OCI-LY7 (cell line): ENCODE measurements around the gene LARP1. TPM values are rescaled to one million over a fixed set of nuclear protein-coding genes. Genes with fewer than 3 reads are reported as not detected.

Experiments
- BruUV-seq: library from RNA; stranded (reverse); fragments of 400-500 nt; replicated peaks from 2 replicates; lab custom pipeline; 2021; lab: Mats Ljungman, UMichigan
- CTCF ChIA-PET: fragments of 300-600 bp; sonication (Branson Sonifier 250); formaldehyde crosslinking; loops from one replicate; lab custom pipeline; 2022; ENCODE audit warnings: antibody characterized with exemption; ENCODE audit not compliant: unreplicated experiment; lab: Charles Lee
- POLR2A ChIA-PET: fragments of 300-600 bp; sonication (Branson Sonifier 250); formaldehyde crosslinking; loops from one replicate; lab custom pipeline; 2022; ENCODE audit warnings: antibody characterized with exemption; lab: Charles Lee
- DNase-seq: peaks from one replicate; pipeline ENCODE4 v3.0.0-alpha.2; 2015; ENCODE audit warnings: low spot score
- H2AFZ ChIP-seq: fragments of 200-600 bp; sonication (generic), shearing (Covaris generic); 2 replicates; pipeline ENCODE4 v1.6.1; 2014; ENCODE audit warnings: mild to moderate bottlenecking, antibody characterized with exemption, low read length, moderate library complexity
- H3K27ac ChIP-seq: fragments of 200-600 bp; sonication (generic); 2 replicates; pipeline ENCODE4 v1.5.1; 2014; ENCODE audit warnings: mixed run types, low read depth, mild to moderate bottlenecking, moderate library complexity, low read length, inconsistent platforms; ENCODE audit not compliant: poor library complexity, severe bottlenecking
- H3K36me3 ChIP-seq: fragments of 200-600 bp; sonication (generic); 2 replicates; pipeline ENCODE4 v1.6.1; 2014; ENCODE audit warnings: mild to moderate bottlenecking, antibody characterized with exemption, low read length, moderate library complexity, mixed read lengths; ENCODE audit not compliant: insufficient read depth
- H3K4me1 ChIP-seq: fragments of 200-600 bp; sonication (generic); 2 replicates; pipeline ENCODE4 v1.5.1; 2014; ENCODE audit warnings: mild to moderate bottlenecking, low read length; ENCODE audit not compliant: insufficient read depth, poor library complexity, severe bottlenecking
- H3K4me2 ChIP-seq: fragments of 200-600 bp; sonication (generic); 2 replicates; pipeline ENCODE4 v1.6.1; 2014; ENCODE audit warnings: mild to moderate bottlenecking, low read length
- H3K4me3 ChIP-seq: fragments of 200-600 bp; sonication (generic); 2 replicates; pipeline ENCODE4 v1.5.1; 2014; ENCODE audit warnings: mild to moderate bottlenecking, low read depth, low read length; ENCODE audit not compliant: poor library complexity, severe bottlenecking
- H3K79me2 ChIP-seq: fragments of 200-600 bp; sonication (generic); 2 replicates; pipeline ENCODE4 v1.6.1; 2016; ENCODE audit warnings: low read depth, mild to moderate bottlenecking, low read length, moderate library complexity, mixed read lengths; ENCODE audit not compliant: insufficient read depth
- H3K9me2 ChIP-seq: fragments of 200-600 bp; sonication (generic); 2 replicates; pipeline ENCODE4 v1.6.1; 2016; ENCODE audit warnings: mild to moderate bottlenecking, low read length, mixed read lengths; ENCODE audit not compliant: insufficient read depth
- H3K9me3 ChIP-seq: fragments of 200-600 bp; sonication (generic); 2 replicates; pipeline ENCODE4 v1.6.1; 2014; ENCODE audit warnings: mild to moderate bottlenecking, mixed run types, low read length, mixed read lengths
- H4K20me1 ChIP-seq: fragments of 200-600 bp; sonication (generic); 2 replicates; pipeline ENCODE4 v1.6.1; 2014; ENCODE audit warnings: mild to moderate bottlenecking, antibody characterized with exemption, low read length, moderate library complexity, mixed read lengths; ENCODE audit not compliant: insufficient read depth
- CTCF ChIP-seq: fragments of 200-600 bp; sonication (generic); conservative IDR thresholded peaks from 2 replicates; pipeline ENCODE4 v1.5.1; 2014; ENCODE audit warnings: mild to moderate bottlenecking, antibody characterized with exemption, low read length, moderate library complexity, mixed read lengths
- EZH2phosphoT487 ChIP-seq: fragments of 200-600 bp; sonication (generic); IDR thresholded peaks from 2 replicates; pipeline ENCODE4 v1.6.1; 2018; ENCODE audit warnings: low read depth, borderline replicate concordance, mild to moderate bottlenecking, mixed run types, antibody characterized with exemption, low read length, moderate library complexity, mixed read lengths
- intact Hi-C: fragments of 100-400 bp; cut with micrococcal nuclease; formaldehyde crosslinking; loops from one replicate; pipeline ENCODE4 v1.10.0; 2022; ENCODE audit not compliant: unreplicated experiment
- total RNA-seq, 2 experiments: library from RNA; depleted of rRNA in 1 of 2; stranded (reverse); fragments of >200 nt in 1 of 2; shearing (Covaris generic) in 1 of 2; gene quantifications; 2 replicates each; pipeline ENCODE4 v1.2.3, GENCODE V29; 2014 to 2022

The LARP1 gene
- total RNA-seq, 2 experiments from 2014 or later = 71.1 to 274 TPM

- no peaks in the 10 kb centered on the region for H3K4me1 ChIP-seq
- H3K9me3 ChIP-seq = no peaks in the 10 kb centered on the region
- no peak overlapping the region for H2AFZ ChIP-seq
- H3K27ac ChIP-seq = no peak overlapping the region
- ChIA-PET POLR2A (interaction anchor here (0.6 kb wide), 1 partner anchor 16 kb away, joined by 3 read pairs; no protein-coding TSS in a partner anchor), CTCF (no interaction called here)
- H3K9me2 ChIP-seq = no peaks in the 10 kb centered on the region
- no peak for DNase-seq
- TF ChIP-seq CTCF (no peak), EZH2phosphoT487 (no peak)
- intact Hi-C loops = no loop called here
- no peaks in the 10 kb centered on the region for H4K20me1 ChIP-seq
- H3K36me3 ChIP-seq = no peaks in the 10 kb centered on the region
- no peak overlapping the region for H3K4me2 ChIP-seq
- no TSS peak for BruUV-seq
- no peaks in the 10 kb centered on the region for H3K79me2 ChIP-seq
- H3K4me3 ChIP-seq = no peak overlapping the region
These were observed 96.2 kb downstream of the LARP1 start for GRCh38 chr5:154851351-154851750.

- Histone ChIP-seq H3K4me3 (peak overlapping the region; percentile 97), H3K9me2 (no peaks in the 10 kb centered on the region), H2AFZ (peak overlapping the region; percentile 85), H4K20me1 (peaks cover 26% of the 10 kb centered on the region), H3K9me3 (no peaks in the 10 kb centered on the region), H3K36me3 (peaks cover 30% of the 10 kb centered on the region), H3K79me2 (peaks cover 42% of the 10 kb centered on the region), H3K4me2 (peak overlapping the region; percentile 78), H3K4me1 (peaks cover 34% of the 10 kb centered on the region), H3K27ac (peak overlapping the region; percentile 89)
- POLR2A ChIA-PET = interaction anchor here (0.5 to 1.8 kb wide), 9 partner anchors 11 to 1086 kb away, joined by 3 to 7 read pairs (median 3); no protein-coding TSS in a partner anchor
- BruUV-seq = TSS peak; percentile 94
- CTCF ChIA-PET = interaction anchor here (0.6 kb wide), 1 partner anchor 11 kb away, joined by 3 read pairs; no protein-coding TSS in a partner anchor
- peak; percentile 93 for DNase-seq
- TF ChIP-seq CTCF = no peak
- no peak for TF ChIP-seq EZH2phosphoT487
- intact Hi-C loops = loop anchor here (1.0 to 5.0 kb wide), 5 partner anchors 83 to 667 kb away; partner anchors contain the start of genes GALNT10, LARP1, MRPL22 and SAP30L
These were observed 102.5 kb downstream of the LARP1 start for GRCh38 chr5:154857530-154858296.
